DMS79 (cell line): Measurements from ENCODE around the gene SERPINA5.
"Not testable (repeated sequence)": the region's sequence is repeated elsewhere in the genome, so short reads cannot be mapped to it uniquely, and the experiment has no call there.

Source experiments
- DNase-seq: peaks from one replicate; lab custom pipeline; 2025; lab: John Stamatoyannopoulos, UW

Gene SERPINA5

GRCh38 chr14:94573475-94574277 lies 7.5 kb upstream of the SERPINA5 start:
- no peak for DNase-seq

GRCh38 chr14:94574336-94574735 lies 6.9 kb upstream of the SERPINA5 start:
- DNase-seq: no peak

- DNase-seq: no peak
Observed at GRCh38 chr14:94575730-94576585, 5.3 kb upstream of the SERPINA5 start.

GRCh38 chr14:94577472-94577871 lies 3.8 kb upstream of the SERPINA5 start:
- DNase-seq: not testable (repeated sequence)

- DNase-seq: no peak
Observed at GRCh38 chr14:94578712-94579111, 2.5 kb upstream of the SERPINA5 start.

- no peak for DNase-seq
Observed at GRCh38 chr14:94582199-94582750, 1.0 kb downstream of the SERPINA5 start.

GRCh38 chr14:94582851-94583250 lies 1.6 kb downstream of the SERPINA5 start:
- DNase-seq: no peak

- no peak for DNase-seq
Observed at GRCh38 chr14:94583557-94583956, 2.3 kb downstream of the SERPINA5 start.

- DNase-seq: no peak
Observed at GRCh38 chr14:94584591-94585280, 3.5 kb downstream of the SERPINA5 start.

GRCh38 chr14:94586635-94587034 lies 5.4 kb downstream of the SERPINA5 start:
- DNase-seq: no peak

- DNase-seq: no peak
Observed at GRCh38 chr14:94588311-94588710, 7.1 kb downstream of the SERPINA5 start.

GRCh38 chr14:94591073-94591472 lies 9.8 kb downstream of the SERPINA5 start:
- no peak for DNase-seq

GRCh38 chr14:94591871-94592270 lies 10.6 kb downstream of the SERPINA5 start:
- DNase-seq: no peak

- no peak for DNase-seq
Observed at GRCh38 chr14:94592457-94592856, 11.2 kb downstream of the SERPINA5 start.

GRCh38 chr14:94593376-94593748 lies 12.1 kb downstream of the SERPINA5 start:
- DNase-seq: no peak

GRCh38 chr14:94593749-94594431 lies 12.7 kb downstream of the SERPINA5 start:
- DNase-seq: no peak

GRCh38 chr14:94594441-94594840 lies 13.2 kb downstream of the SERPINA5 start:
- DNase-seq: no peak

GRCh38 chr14:94595912-94596311 lies 14.7 kb downstream of the SERPINA5 start:
- DNase-seq: no peak

GRCh38 chr14:94596361-94596760 lies 15.1 kb downstream of the SERPINA5 start:
- DNase-seq: no peak

GRCh38 chr14:94597788-94598187 lies 16.6 kb downstream of the SERPINA5 start:
- DNase-seq: no peak

GRCh38 chr14:94598506-94598815 lies 17.2 kb downstream of the SERPINA5 start:
- DNase-seq: no peak
